H1 (cell line): ENCODE measurements around the gene VPS52. TPM values are rescaled to one million over a fixed set of nuclear protein-coding genes. Genes with fewer than 3 reads are reported as not detected.
A peak's percentile ranks its signal among the peaks of the same experiment; 100 is the strongest.

Source experiments
- CTCF ChIA-PET: fragments of 300-600 bp; sonication (Branson Sonifier 250); formaldehyde crosslinking; loops from one replicate; lab custom pipeline; 2021; ENCODE audit not compliant: partially characterized antibody; lab: Charles Lee
- POLR2A ChIA-PET: fragments of 300-600 bp; sonication (Branson Sonifier 250); formaldehyde crosslinking; loops from one replicate; lab custom pipeline; 2021; ENCODE audit warnings: inconsistent platforms; ENCODE audit not compliant: partially characterized antibody; lab: Charles Lee
- DNase-seq, 2 experiments: peaks; one replicate each; pipeline versions ENCODE4 v3.0.0 to v3.0.0-alpha.2; 2010 to 2022; ENCODE audit warnings: low spot score in 2 of 2, low read depth in 1 of 2, mixed read lengths in 1 of 2
- FAIRE-seq: peaks from 2 replicates; lab custom pipeline; 2011; peaks lifted over from hg19 to GRCh38; lab: Jason Lieb, UNC
- H2AFZ ChIP-seq: 2 replicates; pipeline ENCODE4 v1.8.1; 2012; ENCODE audit warnings: low read length, inconsistent platforms
- H2AK5ac ChIP-seq: 2 replicates; pipeline ENCODE4 v1.6.1; 2013; ENCODE audit warnings: low read depth, low read length
- H2BK120ac ChIP-seq: replicated peaks from 2 replicates; pipeline ENCODE3; 2013; ENCODE audit warnings: low read depth, low read length, inconsistent platforms
- H2BK12ac ChIP-seq: 2 replicates; pipeline ENCODE4 v1.6.1; 2013; ENCODE audit warnings: low read depth, low read length
- H2BK15ac ChIP-seq: 2 replicates; pipeline ENCODE4 v1.6.1; 2013; ENCODE audit warnings: low read length
- H2BK20ac ChIP-seq: 2 replicates; pipeline ENCODE4 v1.6.1; 2013; ENCODE audit warnings: low read length
- H2BK5ac ChIP-seq: 2 replicates; pipeline ENCODE4 v1.6.1; 2013; ENCODE audit warnings: low read depth, low read length
- H3K14ac ChIP-seq: 2 replicates; pipeline ENCODE4 v1.6.1; 2013; ENCODE audit warnings: inconsistent platforms; ENCODE audit not compliant: insufficient read length
- H3K18ac ChIP-seq: 2 replicates; pipeline ENCODE4 v1.6.1; 2013; ENCODE audit warnings: low read length; ENCODE audit errors: extremely low read depth
- H3K23ac ChIP-seq: 2 replicates; pipeline ENCODE4 v1.6.1; 2013; ENCODE audit warnings: inconsistent platforms; ENCODE audit not compliant: insufficient read length
- H3K23me2 ChIP-seq: 2 replicates; pipeline ENCODE4 v1.6.1; 2013; ENCODE audit warnings: low read depth, low read length
- H3K27ac ChIP-seq: 2 replicates; pipeline ENCODE4 v1.6.1; 2011; ENCODE audit warnings: low read depth, low read length, inconsistent platforms
- H3K27me3 ChIP-seq, 4 experiments: replicated peaks in 1 of 4; 1 replicate in 1 of 4; 2 replicates in 3 of 4; pipeline versions ENCODE4 v1.6.1 to v1.8.1; 2011 to 2013; ENCODE audit warnings: low read length in 3 of 4, mild to moderate bottlenecking in 3 of 4, inconsistent platforms in 2 of 4, mixed read lengths in 2 of 4, moderate library complexity in 1 of 4; ENCODE audit not compliant: control insufficient read depth in 3 of 4, insufficient read depth in 3 of 4; ENCODE audit errors: extremely low read depth in 1 of 4
- H3K36me3 ChIP-seq, 4 experiments: 2 replicates each; pipeline versions ENCODE4 v1.6.1 to v1.8.1; 2011 to 2013; ENCODE audit warnings: mild to moderate bottlenecking in 4 of 4, low read length in 3 of 4, moderate library complexity in 2 of 4, control low read depth in 1 of 4, inconsistent platforms in 1 of 4; ENCODE audit not compliant: insufficient read depth in 4 of 4, control insufficient read depth in 2 of 4
- H3K4ac ChIP-seq: replicated peaks from 2 replicates; pipeline ENCODE3; 2013; ENCODE audit warnings: low read length, low read depth, mixed read lengths, inconsistent platforms; ENCODE audit not compliant: insufficient read length
- H3K4me1 ChIP-seq, 4 experiments: replicated peaks in 1 of 4; 1 replicate in 1 of 4; 2 replicates in 3 of 4; pipeline versions ENCODE4 v1.6.1 to v1.8.1; 2011 to 2013; ENCODE audit warnings: low read length in 3 of 4, inconsistent platforms in 2 of 4, mixed read lengths in 1 of 4; ENCODE audit not compliant: insufficient read depth in 4 of 4, control insufficient read depth in 3 of 4
- H3K4me2 ChIP-seq, 2 experiments: 2 replicates each; pipeline versions ENCODE4 v1.6.1 to v1.8.1; 2011 to 2013; ENCODE audit warnings: low read depth in 2 of 2, low read length in 2 of 2, control low read depth in 1 of 2, inconsistent platforms in 1 of 2, mild to moderate bottlenecking in 1 of 2; ENCODE audit not compliant: insufficient read depth in 1 of 2
- H3K4me3 ChIP-seq, 4 experiments: fragments of 200-600, 300-600 bp in 1 of 4; sonication (generic), shearing (Covaris generic), sonication (Bioruptor Twin) in 1 of 4; 2 replicates each; pipeline versions ENCODE4 v1.5.1 to v1.8.1; 2011 to 2016; ENCODE audit warnings: low read length in 4 of 4, low read depth in 3 of 4, control low read depth in 2 of 4, inconsistent platforms in 2 of 4, mild to moderate bottlenecking in 2 of 4, mixed read lengths in 1 of 4, moderate library complexity in 1 of 4; ENCODE audit not compliant: insufficient read depth in 2 of 4; ENCODE audit errors: extremely low read depth in 1 of 4
- H3K56ac ChIP-seq: replicated peaks from 2 replicates; pipeline ENCODE3; 2013; ENCODE audit warnings: low read depth, mild to moderate bottlenecking, mixed read lengths, low read length, inconsistent platforms; ENCODE audit not compliant: insufficient read length
- H3K79me1 ChIP-seq: 2 replicates; pipeline ENCODE4 v1.6.1; 2013; ENCODE audit warnings: low read depth, low read length, control low read depth
- H3K79me2 ChIP-seq, 2 experiments: 2 replicates each; pipeline versions ENCODE4 v1.6.1 to v1.8.1; 2012 to 2013; ENCODE audit warnings: low read length in 2 of 2, mild to moderate bottlenecking in 2 of 2, inconsistent platforms in 1 of 2; ENCODE audit not compliant: insufficient read depth in 2 of 2, control insufficient read depth in 1 of 2
- H3K9ac ChIP-seq, 4 experiments: replicated peaks in 1 of 4; 1 replicate in 1 of 4; 2 replicates in 3 of 4; pipeline versions ENCODE4 v1.6.1 to v1.8.1; 2011 to 2013; ENCODE audit warnings: low read depth in 3 of 4, low read length in 3 of 4, control low read depth in 2 of 4, mild to moderate bottlenecking in 2 of 4, moderate library complexity in 2 of 4, inconsistent platforms in 1 of 4; ENCODE audit errors: extremely low read depth in 1 of 4
- H3K9me3 ChIP-seq, 2 experiments: 2 replicates each; pipeline versions ENCODE4 v1.6.1 to v1.8.1; 2012 to 2013; ENCODE audit warnings: mild to moderate bottlenecking in 2 of 2, moderate library complexity in 2 of 2, control low read depth in 1 of 2, inconsistent platforms in 1 of 2, low read depth in 1 of 2, low read length in 1 of 2, mixed read lengths in 1 of 2; ENCODE audit not compliant: insufficient read depth in 2 of 2
- H4K20me1 ChIP-seq, 2 experiments: replicated peaks in 1 of 2; 2 replicates each; pipeline versions ENCODE3 to v1.8.1; 2011 to 2013; ENCODE audit warnings: inconsistent platforms in 2 of 2, low read length in 2 of 2, mild to moderate bottlenecking in 1 of 2; ENCODE audit not compliant: insufficient read depth in 2 of 2, control insufficient read depth in 1 of 2
- H4K5ac ChIP-seq: 2 replicates; pipeline ENCODE4 v1.6.1; 2013; ENCODE audit warnings: low read length, low read depth, mixed read lengths, inconsistent platforms; ENCODE audit not compliant: insufficient read length
- H4K8ac ChIP-seq: 2 replicates; pipeline ENCODE4 v1.8.0; 2013; ENCODE audit warnings: mild to moderate bottlenecking, moderate library complexity, low read length, inconsistent platforms; ENCODE audit not compliant: insufficient read depth; ENCODE audit errors: extremely low read depth
- H4K91ac ChIP-seq: replicated peaks from 2 replicates; pipeline ENCODE3; 2013; ENCODE audit warnings: low read length, mixed read lengths, inconsistent platforms; ENCODE audit not compliant: insufficient read length
- EZH2 ChIP-seq: fragments of 200-600 bp; sonication (generic); IDR thresholded peaks from 2 replicates; pipeline ENCODE4 v1.7.1; 2012; ENCODE audit warnings: low read depth, mild to moderate bottlenecking, moderate library complexity, low read length, inconsistent platforms; ENCODE audit not compliant: severe bottlenecking
- KDM5A ChIP-seq: fragments of 200-600 bp; IDR thresholded peaks from 2 replicates; pipeline ENCODE4 v1.7.1; 2012; ENCODE audit warnings: mild to moderate bottlenecking, low read length, inconsistent platforms, mixed read lengths
- RNF2 ChIP-seq: fragments of 200-900, 300-1000 bp; sonication (generic); IDR thresholded peaks from 2 replicates; pipeline ENCODE4 v1.7.1; 2016; ENCODE audit warnings: borderline replicate concordance, low read depth, mild to moderate bottlenecking, antibody characterized with exemption, low read length; ENCODE audit not compliant: poor library complexity, severe bottlenecking; ENCODE audit errors: missing control alignments
- RXRA ChIP-seq: IDR thresholded peaks from 2 replicates; pipeline ENCODE4 v1.6.1; 2011; ENCODE audit warnings: low read depth, mild to moderate bottlenecking, low read length, moderate library complexity; ENCODE audit not compliant: insufficient read depth
- WGBS, 2 experiments: shearing (Covaris generic) in 1 of 2; methylation state at CpG; one replicate each; pipeline versions ENCODE4 v1.1.6 to v1.1.7; 2013 to 2015; ENCODE audit warnings: low lambda C conversion rate in 2 of 2, mixed read lengths in 2 of 2, inconsistent platforms in 1 of 2, low coverage in 1 of 2, missing lambda C conversion rate in 1 of 2; ENCODE audit not compliant: insufficient replicate concordance in 2 of 2, insufficient coverage in 1 of 2, insufficient read length in 1 of 2; ENCODE audit errors: extremely low coverage in 1 of 2, missing lambda C conversion rate in 1 of 2; 5-methylcytosine and 5-hydroxymethylcytosine counted together
- polyA plus RNA-seq, 7 experiments: library from polyadenylated mRNA; depleted of rRNA in 3 of 7; stranded (reverse) in 5 of 7; unstranded in 2 of 7; fragments of >200 nt in 5 of 7; fragments of 200-250 nt in 2 of 7; gene quantifications; 1 replicate in 5 of 7; 2 replicates in 1 of 7; 4 replicates in 1 of 7; pipeline versions ENCODE4 v1.2.1 to v1.2.3, GENCODE V29; 2011 to 2013; ENCODE audit warnings: missing spikeins in 2 of 7, mixed read lengths in 2 of 7
- total RNA-seq: library from RNA; stranded (reverse); fragmentation: NEBNext Ultra II Directional; extraction: Animal tissue kit (Norgen Biotek cat#: 25700); gene quantifications from 2 replicates; pipeline ENCODE4 v1.2.1, GENCODE V29; 2021

VPS52 gene
- total and polyA plus RNA-seq, 2 of the 8 experiments (the other 6 are each of a cell fraction or from before 2014, with no cell fraction given) = 36.5 to 86.3 TPM

DNA sequence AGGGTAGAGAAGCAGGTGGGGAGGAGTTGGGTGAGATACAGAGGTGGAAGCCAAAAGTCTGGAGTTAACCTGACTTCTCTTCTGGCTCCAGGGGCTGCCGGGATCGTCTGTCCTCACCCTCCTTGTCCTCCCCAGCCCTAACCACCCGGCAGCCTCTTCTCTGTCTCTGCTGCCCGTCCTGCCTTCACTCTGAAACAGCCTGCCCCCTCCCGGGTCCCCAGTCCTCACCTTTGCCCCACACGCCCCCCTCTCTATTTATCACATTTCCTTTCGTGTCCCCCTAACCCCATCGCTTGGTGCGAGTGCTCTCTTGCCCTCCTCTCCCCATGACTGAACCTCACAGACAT is 57.7 kb downstream of the VPS52 start:
- H3K4me2 ChIP-seq = peak overlapping the region; percentile 83 to 95
- no peak overlapping the region for H3K56ac ChIP-seq
- peak overlapping the region in 3 of 4 experiments; percentile 50 to 72 (median 70); a peak in 7 of 8 replicates for H3K4me3 ChIP-seq
- no peak overlapping the region for H4K91ac ChIP-seq
- H3K9ac ChIP-seq = peak overlapping the region in 1 of 4 experiments; percentile 43; a peak in 1 of 7 replicates
- H3K23ac ChIP-seq = no peak overlapping the region
- H2BK15ac ChIP-seq = no peak overlapping the region
- no peak overlapping the region for H2BK20ac ChIP-seq
- H4K8ac ChIP-seq = no peak overlapping the region
- no peak overlapping the region for H2AFZ ChIP-seq
- H4K5ac ChIP-seq = no peak overlapping the region
- no peak overlapping the region for H3K14ac ChIP-seq
- ChIA-PET CTCF (no interaction called here), POLR2A (no interaction called here)
- FAIRE-seq (no peak), DNase-seq (no peak)
- H3K4me1 ChIP-seq = peaks cover 0 to 13% (median 3%) of the 10 kb centered on the region in 4 experiments; a peak in 6 of 7 replicates
- H3K27ac ChIP-seq = no peak overlapping the region
- peaks cover 11% of the 10 kb centered on the region; the same call in 1 of the 2 replicates for H3K23me2 ChIP-seq
- TF ChIP-seq EZH2 (peak; percentile 7), RXRA (no peak), KDM5A (no peak), RNF2 (peak; percentile 0)
- H4K20me1 ChIP-seq = peaks cover 2 to 14% of the 10 kb centered on the region in 2 experiments
- peaks cover 2 to 7% (median 4%) of the 10 kb centered on the region in 4 experiments; a peak in 3 of 8 replicates for H3K36me3 ChIP-seq
- no peak overlapping the region; the same call in 1 of the 2 replicates for H3K18ac ChIP-seq
- peaks cover 38 to 76% (median 73%) of the 10 kb centered on the region in 4 experiments for H3K27me3 ChIP-seq
- H2BK5ac ChIP-seq = no peak overlapping the region
- no peak overlapping the region for H3K4ac ChIP-seq
- H2AK5ac ChIP-seq = no peak overlapping the region
- H3K79me1 ChIP-seq = no peaks in the 10 kb centered on the region; the same call in 1 of the 2 replicates
- H2BK120ac ChIP-seq = no peak overlapping the region
- H2BK12ac ChIP-seq = no peak overlapping the region
- 26% methylated on average over 8 of the region's 9 CpGs; no CpG with 5 or more reads in 1 of the 2 experiments for WGBS, 2 experiments
- no peaks in the 10 kb centered on the region for H3K9me3 ChIP-seq
- H3K79me2 ChIP-seq = no peaks in the 10 kb centered on the region
